ENCODE measurements around the gene SND1. TPM values are rescaled to one million over a fixed set of nuclear protein-coding genes. Genes with fewer than 3 reads are reported as not detected.

The SND1 gene
- total RNA-seq, 2 experiments from 2014 or later, result 193 to 214 TPM

DNA sequence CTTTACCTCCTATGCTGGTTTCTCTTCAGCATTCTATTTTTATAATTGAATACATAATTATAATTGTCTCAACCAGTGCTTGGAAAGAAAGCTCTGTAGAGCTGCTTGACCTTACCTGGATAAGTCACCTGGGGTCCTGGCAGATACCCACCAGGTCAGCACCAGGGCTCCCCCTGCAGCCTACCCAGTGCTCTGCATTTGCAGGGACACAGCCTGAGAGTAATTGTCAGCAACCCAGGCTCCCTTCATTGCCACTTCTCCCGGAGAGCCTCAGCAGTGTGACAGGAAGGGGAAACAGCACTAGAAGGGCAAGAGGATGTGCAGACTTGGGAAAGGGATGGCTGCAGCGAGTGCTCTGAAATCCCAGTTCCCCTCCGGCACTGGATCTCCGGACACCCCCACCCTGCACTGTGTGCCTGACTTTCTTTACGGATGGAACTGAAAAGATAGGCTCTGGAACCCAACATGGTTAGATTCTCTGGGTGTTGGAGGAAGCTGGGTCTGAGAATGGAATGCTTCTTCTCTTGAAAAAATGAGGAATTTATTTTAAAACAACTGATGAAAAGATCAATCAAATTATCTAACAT lies 22.6 kb upstream of the SND1 start:
- no peak overlapping the region for H3K27ac Mint-ChIP-seq
- POLR2A ChIA-PET, result interaction anchor here (1.0 kb wide), 1 partner anchor 37 kb away, joined by 4 read pairs; no protein-coding TSS in a partner anchor
- intact Hi-C loops (cut with DNase I, micrococcal nuclease), result no loop called here
- H3K9me3 Mint-ChIP-seq (ENCODE audit: low read depth), result no peaks in the 10 kb centered on the region
- no peak overlapping the region for H3K4me3 Mint-ChIP-seq
- ATAC-seq (peak; percentile 81), DNase-seq (peak; percentile 67)
- H3K4me1 Mint-ChIP-seq, result no peaks in the 10 kb centered on the region
- no peaks in the 10 kb centered on the region for H3K36me3 Mint-ChIP-seq (ENCODE audit: low read depth)
- peaks cover 20% of the 10 kb centered on the region for H3K27me3 Mint-ChIP-seq
- CTCF ChIA-PET, result interaction anchor here (0.6 to 1.4 kb wide), 6 partner anchors 10 to 309 kb away, joined by 3 to 5 read pairs (median 4); no protein-coding TSS in a partner anchor

DNA sequence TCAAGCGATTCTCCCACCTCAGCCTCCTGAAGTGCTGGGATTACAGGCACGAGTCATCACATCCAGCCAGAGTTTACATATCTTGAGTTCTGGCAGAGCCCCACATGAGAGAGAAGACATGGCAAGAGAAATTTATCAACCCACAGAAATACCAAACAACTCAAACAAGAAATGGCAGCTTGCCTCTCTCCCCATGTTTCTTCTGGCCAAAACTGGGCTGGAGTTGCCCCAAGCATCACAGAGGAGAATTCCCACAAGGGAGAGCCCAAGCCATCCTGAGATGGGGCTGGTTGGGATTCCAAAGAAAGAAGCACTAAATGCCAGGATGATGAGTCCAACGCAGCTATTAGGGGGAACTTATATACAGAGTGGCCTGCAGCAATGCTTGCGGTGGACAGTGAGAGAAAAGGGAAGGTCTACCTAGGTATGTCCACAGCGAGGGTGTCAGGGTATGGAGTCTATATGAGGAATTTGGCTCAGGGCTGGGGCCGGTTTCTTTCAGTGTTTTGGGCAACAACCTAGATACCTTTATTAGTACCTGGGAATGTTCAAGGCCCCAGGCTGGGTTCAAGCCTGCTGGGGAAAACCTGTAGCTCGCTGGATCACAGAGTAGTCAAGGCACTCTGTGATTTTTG lies 19.6 kb upstream of the SND1 start:
- Mint-ChIP-seq H3K4me3 (no peak overlapping the region), H3K27me3 (peaks cover 19% of the 10 kb centered on the region), H3K4me1 (peaks cover 4% of the 10 kb centered on the region), H3K36me3 (ENCODE audit: low read depth) (no peaks in the 10 kb centered on the region), H3K9me3 (ENCODE audit: low read depth) (no peaks in the 10 kb centered on the region), H3K27ac (no peak overlapping the region)
- no peak for DNase-seq
- intact Hi-C loops (cut with DNase I, micrococcal nuclease), result no loop called here
- CTCF ChIA-PET, result no interaction called here
- no peak for ATAC-seq
- POLR2A ChIA-PET, result interaction anchor here (0.5 kb wide), 1 partner anchor 110 kb away, joined by 8 read pairs; no protein-coding TSS in a partner anchor

DNA sequence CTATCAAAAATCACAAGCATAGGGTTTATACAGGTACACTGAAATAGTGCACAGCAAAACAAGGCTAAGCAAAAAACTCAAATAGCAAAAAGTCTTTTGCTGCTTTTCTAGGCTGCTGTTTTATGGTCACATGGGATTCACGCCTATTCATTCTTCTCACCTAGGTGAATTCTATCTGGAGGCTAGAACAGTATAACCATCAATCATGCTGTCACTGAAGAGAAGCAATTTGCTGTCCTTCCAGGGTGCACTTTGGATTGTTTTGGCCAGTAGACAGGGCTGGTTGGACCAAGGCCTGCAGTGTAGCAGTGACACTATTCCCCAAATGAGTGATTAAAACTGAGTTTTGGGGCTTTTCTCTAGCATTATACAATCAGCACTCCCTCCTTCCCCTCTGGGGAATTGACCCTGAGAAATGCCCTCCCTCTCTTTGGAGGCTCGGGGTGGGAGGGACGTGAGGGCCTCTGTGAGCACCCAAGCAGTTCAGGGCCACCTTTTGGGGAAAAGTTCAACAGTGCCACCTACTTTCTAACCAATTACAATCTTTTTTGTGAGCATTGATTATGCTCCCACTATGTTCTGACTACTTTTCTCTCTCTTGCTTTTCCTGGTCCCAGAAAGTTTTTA lies 16.2 kb upstream of the SND1 start:
- POLR2A ChIA-PET, result no interaction called here
- no peaks in the 10 kb centered on the region for H3K36me3 Mint-ChIP-seq (ENCODE audit: low read depth)
- H3K9me3 Mint-ChIP-seq (ENCODE audit: low read depth), result no peaks in the 10 kb centered on the region
- intact Hi-C loops (cut with DNase I, micrococcal nuclease), result no loop called here
- no peak overlapping the region for H3K27ac Mint-ChIP-seq
- DNase-seq, result no peak
- CTCF ChIA-PET, result no interaction called here
- H3K27me3 Mint-ChIP-seq, result peaks cover 26% of the 10 kb centered on the region
- peaks cover 4% of the 10 kb centered on the region for H3K4me1 Mint-ChIP-seq
- no peak overlapping the region for H3K4me3 Mint-ChIP-seq
- no peak for ATAC-seq

DNA sequence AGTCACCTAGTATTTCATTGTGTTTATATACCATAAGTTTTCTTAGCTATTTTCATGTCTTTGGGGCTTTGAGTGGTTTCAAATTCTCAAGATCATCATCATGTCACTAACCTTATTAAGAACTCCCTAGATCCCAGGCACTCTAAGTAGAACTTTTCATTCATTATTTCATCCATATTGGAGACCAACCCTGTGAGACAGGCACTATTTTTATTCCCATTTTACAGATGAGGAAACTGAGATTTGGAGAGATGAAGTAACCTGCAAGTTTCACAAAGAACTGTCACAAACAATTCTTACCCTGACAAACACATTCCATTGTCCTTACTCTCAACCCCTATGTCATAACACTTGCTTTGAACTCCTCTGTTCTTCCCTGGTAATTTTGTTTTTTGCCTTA lies 13.8 kb upstream of the SND1 start:
- no peaks in the 10 kb centered on the region for H3K9me3 Mint-ChIP-seq (ENCODE audit: low read depth)
- H3K27me3 Mint-ChIP-seq, result peaks cover 27% of the 10 kb centered on the region
- H3K4me3 Mint-ChIP-seq, result no peak overlapping the region
- intact Hi-C loops (cut with DNase I, micrococcal nuclease), result no loop called here
- DNase-seq (no peak), ATAC-seq (no peak)
- ChIA-PET POLR2A (no interaction called here), CTCF (interaction anchor here (0.7 kb wide), 1 partner anchor 70 kb away, joined by 3 read pairs; no protein-coding TSS in a partner anchor)
- H3K4me1 Mint-ChIP-seq, result peaks cover 4% of the 10 kb centered on the region
- no peaks in the 10 kb centered on the region for H3K36me3 Mint-ChIP-seq (ENCODE audit: low read depth)
- no peak overlapping the region for H3K27ac Mint-ChIP-seq

DNA sequence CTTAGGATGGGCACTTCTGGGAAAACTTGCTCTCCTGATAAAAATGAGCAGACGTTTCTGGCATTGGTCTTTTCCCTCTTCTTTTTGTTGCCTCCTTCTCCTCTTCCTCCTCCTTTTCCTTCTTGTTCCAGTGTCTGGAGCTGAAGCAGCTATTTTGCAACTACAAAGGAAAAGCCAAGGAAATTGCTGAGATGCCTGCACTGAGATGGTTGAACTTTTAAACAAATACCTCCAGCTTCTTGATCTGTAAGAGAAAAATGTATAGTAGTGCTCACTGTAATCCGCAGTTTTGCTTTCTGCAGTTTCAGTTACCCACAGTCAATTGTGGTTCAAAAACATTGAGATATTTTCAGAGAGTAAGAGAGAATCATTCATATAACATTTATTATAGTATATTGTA lies 7.5 kb upstream of the SND1 start:
- POLR2A ChIA-PET, result no interaction called here
- no peaks in the 10 kb centered on the region for H3K36me3 Mint-ChIP-seq (ENCODE audit: low read depth)
- H3K4me3 Mint-ChIP-seq, result no peak overlapping the region
- DNase-seq (no peak), ATAC-seq (no peak)
- peaks cover 5% of the 10 kb centered on the region for H3K27me3 Mint-ChIP-seq
- H3K9me3 Mint-ChIP-seq (ENCODE audit: low read depth), result no peaks in the 10 kb centered on the region
- intact Hi-C loops (cut with DNase I, micrococcal nuclease), result no loop called here
- CTCF ChIA-PET, result interaction anchor here (0.5 to 0.7 kb wide), 3 partner anchors 10 to 479 kb away, joined by 3 read pairs; no protein-coding TSS in a partner anchor
- H3K4me1 Mint-ChIP-seq, result no peaks in the 10 kb centered on the region
- H3K27ac Mint-ChIP-seq, result no peak overlapping the region

DNA sequence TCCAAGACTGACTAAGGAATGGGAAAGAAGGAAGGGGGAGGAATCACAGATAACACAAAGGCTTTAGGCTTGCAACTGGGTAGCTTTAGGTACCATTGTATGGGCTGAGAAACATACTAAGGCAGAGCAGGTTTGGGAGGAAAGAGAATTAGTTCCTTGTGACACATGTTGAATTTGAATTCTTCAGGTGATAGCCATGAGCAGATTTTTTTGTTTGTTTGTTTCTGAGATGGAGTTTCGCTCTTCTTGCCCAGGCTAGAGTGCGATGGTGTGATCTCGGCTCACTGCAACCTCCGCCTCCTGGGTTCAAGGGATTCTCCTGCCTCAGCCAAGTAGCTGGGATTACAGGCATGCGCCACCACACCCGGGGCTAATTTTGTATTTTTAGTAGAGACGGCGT lies 4.4 kb upstream of the SND1 start:
- no peaks in the 10 kb centered on the region for H3K27me3 Mint-ChIP-seq
- peaks cover 3% of the 10 kb centered on the region for H3K4me1 Mint-ChIP-seq
- ATAC-seq, result no peak
- CTCF ChIA-PET, result interaction anchor here (1.1 kb wide), 1 partner anchor 21 kb away, joined by 3 read pairs; no protein-coding TSS in a partner anchor
- H3K27ac Mint-ChIP-seq, result no peak overlapping the region
- no peaks in the 10 kb centered on the region for H3K36me3 Mint-ChIP-seq (ENCODE audit: low read depth)
- no peaks in the 10 kb centered on the region for H3K9me3 Mint-ChIP-seq (ENCODE audit: low read depth)
- POLR2A ChIA-PET, result no interaction called here
- intact Hi-C loops (cut with DNase I, micrococcal nuclease), result no loop called here
- no peak overlapping the region for H3K4me3 Mint-ChIP-seq
- no peak for DNase-seq

DNA sequence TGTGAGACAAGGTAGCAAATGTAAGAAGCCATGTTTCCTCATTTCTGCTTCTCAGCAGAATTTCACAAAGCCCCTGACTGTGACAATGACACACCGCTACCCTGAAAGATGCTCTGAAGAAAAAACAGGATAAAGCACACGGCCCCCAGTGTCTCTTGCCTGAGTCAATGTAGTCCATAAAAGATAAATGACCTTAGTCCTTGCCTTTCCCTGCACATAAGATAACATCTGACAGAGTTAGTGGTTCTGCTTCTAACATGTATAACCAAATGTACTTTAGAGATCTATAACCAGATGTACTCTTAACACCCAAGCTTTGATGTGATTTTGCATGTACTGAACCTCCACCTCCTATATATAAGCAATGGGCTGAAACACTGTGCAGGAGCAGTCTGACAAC lies 3.0 kb upstream of the SND1 start:
- POLR2A ChIA-PET, result no interaction called here
- Mint-ChIP-seq H3K27ac (no peak overlapping the region), H3K9me3 (ENCODE audit: low read depth) (no peaks in the 10 kb centered on the region), H3K4me3 (no peak overlapping the region), H3K27me3 (no peaks in the 10 kb centered on the region), H3K36me3 (ENCODE audit: low read depth) (peaks cover 5% of the 10 kb centered on the region), H3K4me1 (peaks cover 12% of the 10 kb centered on the region)
- intact Hi-C loops (cut with DNase I, micrococcal nuclease), result no loop called here
- ATAC-seq (no peak), DNase-seq (no peak)
- CTCF ChIA-PET, result no interaction called here

DNA sequence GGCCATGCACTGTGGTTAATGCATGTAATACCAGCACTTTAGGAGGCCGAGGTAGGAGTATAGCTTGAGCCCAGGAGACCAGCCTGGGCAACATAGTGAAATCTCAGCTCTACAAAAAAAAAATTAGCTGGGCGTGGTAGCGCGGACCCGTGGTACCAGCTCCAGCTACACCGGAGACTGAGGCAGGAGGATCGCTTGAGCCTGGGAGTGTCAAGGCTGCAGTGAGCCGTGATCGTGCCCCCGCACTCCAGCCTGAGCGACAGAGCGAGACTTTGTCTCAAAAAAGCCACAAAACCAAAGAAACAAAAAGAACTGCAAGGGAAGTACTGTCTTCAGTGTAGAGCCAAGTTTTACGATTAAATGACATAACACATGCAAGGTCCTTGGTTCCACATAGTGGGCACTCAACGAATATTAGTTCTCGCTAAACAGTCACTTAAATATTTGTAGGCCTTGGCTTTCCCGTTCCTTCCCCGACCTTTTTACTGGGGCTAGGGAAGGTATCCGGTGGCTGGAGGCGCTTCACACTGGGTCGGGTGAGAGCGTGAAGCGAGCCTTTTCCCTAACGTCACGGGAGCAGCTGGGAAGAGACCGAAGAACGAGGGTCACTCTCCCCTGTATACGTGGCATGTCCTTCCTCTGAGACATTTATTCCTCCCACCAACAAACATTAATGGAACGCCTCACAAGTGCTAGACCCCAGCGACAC lies 993 bp upstream of the SND1 start:
- peak overlapping the region; percentile 98 for H3K27ac Mint-ChIP-seq
- no peaks in the 10 kb centered on the region for H3K27me3 Mint-ChIP-seq
- POLR2A ChIA-PET, result interaction anchor here (0.6 kb wide), 2 partner anchors 253 to 678 kb away, joined by 3 to 6 read pairs; no protein-coding TSS in a partner anchor
- H3K36me3 Mint-ChIP-seq (ENCODE audit: low read depth), result peaks cover 18% of the 10 kb centered on the region
- peaks cover 32% of the 10 kb centered on the region for H3K4me1 Mint-ChIP-seq
- H3K9me3 Mint-ChIP-seq (ENCODE audit: low read depth), result no peaks in the 10 kb centered on the region
- ATAC-seq (no peak), DNase-seq (peak; percentile 44)
- H3K4me3 Mint-ChIP-seq, result no peak overlapping the region
- intact Hi-C loops (cut with DNase I, micrococcal nuclease), result loop anchor here (1.0 to 10.0 kb wide), 11 partner anchors 63 to 1961 kb away; partner anchors contain the start of genes ARF5 (in 1 of the 2), GCC1 (in 1 of the 2), HILPDA (in 1 of the 2) and LRRC4 (in 1 of the 2)
- CTCF ChIA-PET, result no interaction called here

DNA sequence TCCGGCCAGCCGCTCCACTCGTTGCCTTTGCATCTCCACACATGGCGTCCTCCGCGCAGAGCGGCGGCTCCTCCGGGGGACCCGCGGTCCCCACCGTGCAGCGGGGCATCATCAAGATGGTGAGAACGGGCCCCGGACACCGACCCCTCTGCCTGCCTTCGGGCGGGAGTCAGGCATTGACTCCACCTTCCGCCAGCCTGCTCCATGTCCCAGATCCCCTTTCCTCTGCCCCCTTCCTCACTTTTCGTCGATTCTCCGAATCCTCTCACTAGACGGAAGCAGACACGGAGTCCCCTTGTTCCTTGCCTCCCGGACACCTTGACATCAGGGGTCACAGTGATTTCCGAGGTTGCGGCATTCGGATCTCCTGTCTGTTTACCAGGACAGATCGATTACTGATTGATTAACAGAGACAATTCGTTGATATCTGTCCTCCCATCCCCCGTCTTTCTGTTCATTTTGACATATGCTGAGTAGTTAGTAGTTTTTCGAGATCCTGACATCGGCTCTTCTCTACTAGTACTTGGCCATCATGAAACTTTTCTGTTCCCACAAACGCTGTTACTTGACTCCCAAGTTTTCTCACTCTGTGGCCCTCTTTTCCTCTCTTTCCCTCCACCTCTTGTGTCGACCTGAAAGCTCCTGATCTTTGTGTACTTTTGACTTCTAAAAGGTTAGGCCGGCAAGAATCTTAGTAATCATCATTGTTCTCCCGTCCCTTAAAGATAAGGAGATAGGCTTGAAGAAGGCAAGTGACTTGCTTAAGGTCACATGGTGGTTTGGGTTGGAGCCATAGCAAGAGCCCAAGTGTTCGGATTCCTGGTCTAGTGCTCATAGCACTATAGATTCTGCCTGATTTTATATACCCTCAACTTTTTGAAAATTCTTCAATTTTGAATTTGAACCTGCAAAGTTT lies 597 bp downstream of the SND1 start:
- H3K4me1 Mint-ChIP-seq, result peaks cover 41% of the 10 kb centered on the region
- no peaks in the 10 kb centered on the region for H3K9me3 Mint-ChIP-seq (ENCODE audit: low read depth)
- intact Hi-C loops (cut with DNase I, micrococcal nuclease), result loop anchor here (1.0 to 10.0 kb wide), 9 partner anchors 15 to 1960 kb away; partner anchors contain the start of genes ARF5 (in 1 of the 2), HILPDA (in 1 of the 2), LRRC4 (in 1 of the 2) and NRF1 (in 1 of the 2)
- no peak overlapping the region for H3K4me3 Mint-ChIP-seq
- H3K27ac Mint-ChIP-seq, result peak overlapping the region; percentile 99
- no peaks in the 10 kb centered on the region for H3K27me3 Mint-ChIP-seq
- ChIA-PET POLR2A (no interaction called here), CTCF (interaction anchor here (0.9 kb wide), 1 partner anchor 26 kb away, joined by 3 read pairs; no protein-coding TSS in a partner anchor)
- ATAC-seq (peak; percentile 7), DNase-seq (no peak)
- H3K36me3 Mint-ChIP-seq (ENCODE audit: low read depth), result peaks cover 26% of the 10 kb centered on the region

DNA sequence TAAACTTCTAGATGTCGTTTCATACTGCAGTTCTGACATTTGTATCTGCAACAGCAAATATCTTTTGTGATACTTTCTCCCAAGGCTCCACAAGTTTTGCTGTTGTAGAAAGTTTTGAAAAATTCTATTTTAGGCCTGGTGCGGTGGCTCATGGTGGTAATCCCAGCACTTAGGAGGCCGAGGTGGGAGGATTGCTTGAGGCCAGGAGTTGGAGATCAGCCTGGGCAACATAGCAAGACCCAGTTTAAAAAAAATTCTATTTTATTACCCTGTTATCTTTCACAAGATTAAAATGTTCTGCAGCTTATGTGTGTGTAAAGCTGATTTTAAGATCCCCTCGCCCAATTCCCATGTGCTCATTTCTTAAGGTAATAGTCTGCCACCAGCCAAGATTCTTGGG lies 1.4 kb downstream of the SND1 start:
- POLR2A ChIA-PET, result no interaction called here
- H3K4me3 Mint-ChIP-seq, result no peak overlapping the region
- H3K27me3 Mint-ChIP-seq, result no peaks in the 10 kb centered on the region
- no peak for ATAC-seq
- H3K9me3 Mint-ChIP-seq (ENCODE audit: low read depth), result no peaks in the 10 kb centered on the region
- H3K36me3 Mint-ChIP-seq (ENCODE audit: low read depth), result peaks cover 29% of the 10 kb centered on the region
- no peak for DNase-seq
- peak overlapping the region; percentile 27 for H3K27ac Mint-ChIP-seq
- CTCF ChIA-PET, result interaction anchor here (0.9 kb wide), 1 partner anchor 25 kb away, joined by 3 read pairs; no protein-coding TSS in a partner anchor
- H3K4me1 Mint-ChIP-seq, result peaks cover 44% of the 10 kb centered on the region
- intact Hi-C loops (cut with DNase I, micrococcal nuclease), result loop anchor here (5.0 to 10.0 kb wide), 6 partner anchors 201 to 1959 kb away; partner anchors contain the start of genes HILPDA (in 1 of the 2), LRRC4 (in 1 of the 2) and NRF1 (in 1 of the 2)
